ENCODE results near the gene ADCY4.
A peak's percentile ranks its signal among the peaks of the same experiment; 100 is the strongest.

GRCh38 chr14:24353559-24354481 lies 18.9 kb upstream of the ADCY4 start:
- TF ChIP-seq, protein P1, sequence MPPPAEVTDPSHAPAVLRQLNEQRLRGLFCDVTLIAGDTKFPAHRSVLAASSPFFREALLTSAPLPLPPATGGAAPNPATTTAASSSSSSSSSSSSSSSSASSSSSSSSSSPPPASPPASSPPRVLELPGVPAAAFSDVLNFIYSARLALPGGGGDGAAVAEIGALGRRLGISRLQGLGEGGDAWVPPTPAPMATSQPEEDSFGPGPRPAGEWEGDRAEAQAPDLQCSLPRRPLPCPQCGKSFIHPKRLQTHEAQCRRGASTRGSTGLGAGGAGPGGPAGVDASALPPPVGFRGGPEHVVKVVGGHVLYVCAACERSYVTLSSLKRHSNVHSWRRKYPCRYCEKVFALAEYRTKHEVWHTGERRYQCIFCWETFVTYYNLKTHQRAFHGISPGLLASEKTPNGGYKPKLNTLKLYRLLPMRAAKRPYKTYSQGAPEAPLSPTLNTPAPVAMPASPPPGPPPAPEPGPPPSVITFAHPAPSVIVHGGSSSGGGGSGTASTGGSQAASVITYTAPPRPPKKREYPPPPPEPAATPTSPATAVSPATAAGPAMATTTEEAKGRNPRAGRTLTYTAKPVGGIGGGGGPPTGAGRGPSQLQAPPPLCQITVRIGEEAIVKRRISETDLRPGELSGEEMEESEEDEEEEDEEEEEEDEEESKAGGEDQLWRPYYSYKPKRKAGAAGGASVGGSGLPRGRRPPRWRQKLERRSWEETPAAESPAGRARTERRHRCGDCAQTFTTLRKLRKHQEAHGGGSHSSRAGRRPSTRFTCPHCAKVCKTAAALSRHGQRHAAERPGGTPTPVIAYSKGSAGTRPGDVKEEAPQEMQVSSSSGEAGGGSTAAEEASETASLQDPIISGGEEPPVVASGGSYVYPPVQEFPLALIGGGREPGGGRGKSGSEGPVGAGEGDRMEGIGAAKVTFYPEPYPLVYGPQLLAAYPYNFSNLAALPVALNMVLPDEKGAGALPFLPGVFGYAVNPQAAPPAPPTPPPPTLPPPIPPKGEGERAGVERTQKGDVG (CRISPR knock-in tag; IDR thresholded peaks at IDR 0.05; ENCODE audit: borderline replicate concordance): no peak
- TF ChIP-seq ETS1 (CRISPR knock-in tag; IDR thresholded peaks at IDR 0.05) (no peak), YY1 (IDR thresholded peaks at IDR 0.05; ENCODE audit: insufficient read depth, insufficient replicate concordance, low read depth, low read length) (no peak), PATZ1 (CRISPR knock-in tag; IDR thresholded peaks at IDR 0.05) (no peak), PRDM10 (CRISPR knock-in tag; IDR thresholded peaks at IDR 0.05; ENCODE audit: low read depth) (no peak), ZFYVE20 (CRISPR knock-in tag; IDR thresholded peaks at IDR 0.05; ENCODE audit: borderline replicate concordance, low read depth) (no peak), HNF4A (CRISPR knock-in tag; IDR thresholded peaks at IDR 0.05) (peak; percentile 65), CTCF (CRISPR knock-in tag; IDR thresholded peaks at IDR 0.05) (no peak)

Data from HepG2 (cell line).